K562 (cell line): ENCODE data around the gene TBL2. TPM values are rescaled to one million over a fixed set of nuclear protein-coding genes. Genes with fewer than 3 reads are reported as not detected.

Source experiments
- BRF1 ChIP-seq: IDR thresholded peaks from 3 replicates; pipeline ENCODE4 v1.6.1; 2011; ENCODE audit warnings: borderline replicate concordance, mild to moderate bottlenecking; ENCODE audit not compliant: insufficient read length; ENCODE audit errors: extremely low read depth
- FOXJ2 ChIP-seq: fragments of 200-800 bp; sonication (Bioruptor generic); IDR thresholded peaks from 2 replicates; pipeline ENCODE4 v1.6.1; 2016; ENCODE audit warnings: missing genetic modification characterization, missing compliant biosample characterization
- HDAC6 ChIP-seq: IDR thresholded peaks from 2 replicates; pipeline ENCODE4 v1.6.1; 2012; ENCODE audit warnings: low read depth, mild to moderate bottlenecking, control low read depth, inconsistent platforms, low read length, moderate library complexity
- MYC ChIP-seq, 2 experiments: fragments of 250-450 bp in 1 of 2; sonication (Bioruptor Pico) in 1 of 2; IDR thresholded peaks; 2 replicates each; pipeline versions ENCODE4 v1.5.1 to v1.6.1; 2012 to 2021; ENCODE audit warnings: low read depth in 2 of 2, borderline replicate concordance in 1 of 2, improper control_type of control experiment in 1 of 2, low read length in 1 of 2, mild to moderate bottlenecking in 1 of 2, moderate library complexity in 1 of 2
- ZC3H4 ChIP-seq: sonication (generic); formaldehyde crosslinking; IDR thresholded peaks from 2 replicates; pipeline ENCODE4 v1.9.0; 2021; ENCODE audit warnings: missing genetic modification reagents, borderline replicate concordance
- ZNF282 ChIP-seq: sonication (generic); formaldehyde crosslinking; IDR thresholded peaks from 2 replicates; pipeline ENCODE4 v1.8.1; 2023; ENCODE audit warnings: missing genetic modification reagents
- polyA plus RNA-seq, 8 experiments: library from polyadenylated mRNA; depleted of rRNA in 4 of 8; stranded (reverse) in 5 of 8; unstranded in 3 of 8; fragments of >200 nt; fragmentation: Nextera tagmentation in 2 of 8; fragmentation: Illumina TruSeq in 1 of 8; extraction: Ambion mirVana in 2 of 8; extraction: Trizol in 1 of 8; gene quantifications; 2 replicates each; pipeline versions ENCODE4 v1.2.1 to v1.2.3, GENCODE V29; 2011 to 2014; ENCODE audit warnings: inconsistent platforms in 1 of 8, missing spikeins in 1 of 8
- total RNA-seq, 7 experiments: library from RNA; depleted of rRNA in 6 of 7; stranded (reverse); fragments of >200 nt in 6 of 7; fragmentation: Illumina TruSeq in 2 of 7; extraction: Trizol in 2 of 7; gene quantifications; 2 replicates each; pipeline versions ENCODE4 v1.2.1 to v1.2.3, GENCODE V29; 2011 to 2021; ENCODE audit warnings: low replicate concordance in 1 of 7
- TF ChIP-seq, protein P1 (sequence below): sonication (generic); formaldehyde crosslinking; IDR thresholded peaks from 2 replicates; pipeline ENCODE4 v1.8.1; 2023; ENCODE audit warnings: mild to moderate bottlenecking, missing genetic modification reagents
- TF ChIP-seq, protein P2 (sequence below): sonication (generic); formaldehyde crosslinking; IDR thresholded peaks from 2 replicates; pipeline ENCODE4 v1.8.0; 2022; ENCODE audit warnings: mild to moderate bottlenecking, missing genetic modification reagents
- TF ChIP-seq, protein P3 (sequence below): fragments of 450-650 bp; conservative IDR thresholded peaks from 2 replicates; pipeline ENCODE4 v1.6.1; 2016; ENCODE audit warnings: missing genetic modification characterization, low read depth, mild to moderate bottlenecking, missing compliant biosample characterization, moderate library complexity
- TF ChIP-seq, protein P4 (sequence below): fragments of 200-800 bp; sonication (Bioruptor generic); IDR thresholded peaks from 2 replicates; pipeline ENCODE4 v1.6.1; 2017; ENCODE audit warnings: missing genetic modification characterization, missing compliant biosample characterization
- TF ChIP-seq, protein P5 (sequence below): fragments of 450-650 bp; IDR thresholded peaks from 2 replicates; pipeline ENCODE4 v1.6.1; 2016; ENCODE audit warnings: borderline replicate concordance

TBL2 gene
- total and polyA plus RNA-seq, 9 of the 15 experiments (the other 6 are each of a cell fraction or from before 2014, with no cell fraction given): 2.5 to 123 (median 49.2) TPM

DNA sequence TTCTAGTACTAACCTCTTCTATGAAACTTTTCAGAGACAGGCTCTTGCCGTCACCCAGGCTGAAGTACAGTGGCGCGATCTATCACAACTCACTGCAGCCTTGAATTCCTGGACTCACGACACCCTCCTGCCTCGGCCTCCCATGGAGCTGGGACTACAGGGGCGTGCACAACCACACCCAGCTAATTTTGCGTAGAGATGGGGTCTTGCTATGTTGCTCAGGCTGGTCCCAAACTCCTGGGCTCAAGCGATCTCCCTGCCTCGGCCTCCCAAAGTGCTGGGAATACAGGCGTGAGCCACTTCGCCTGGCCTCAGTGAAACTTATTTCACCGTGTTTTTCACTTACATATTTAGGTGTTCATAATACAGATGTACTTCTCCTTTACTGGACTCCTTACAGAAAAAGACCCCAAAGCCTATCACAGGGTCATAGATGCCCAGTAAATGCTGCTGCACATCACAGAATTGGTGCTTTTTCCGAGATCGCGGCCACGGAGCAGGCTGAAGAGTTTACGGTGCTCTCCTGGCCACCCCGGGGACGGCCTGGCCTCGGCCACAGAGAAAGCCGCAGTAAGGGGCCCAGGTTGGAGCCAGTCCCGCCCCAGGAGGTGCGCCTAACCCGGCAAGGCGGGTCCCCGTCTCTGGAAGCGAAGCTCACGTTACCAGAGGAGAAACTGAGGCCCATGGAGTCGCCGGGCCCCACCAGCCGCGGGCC, 595 bp downstream of the TBL2 start (continued):
- no peak for TF ChIP-seq BRF1
- TF ChIP-seq, protein P1, sequence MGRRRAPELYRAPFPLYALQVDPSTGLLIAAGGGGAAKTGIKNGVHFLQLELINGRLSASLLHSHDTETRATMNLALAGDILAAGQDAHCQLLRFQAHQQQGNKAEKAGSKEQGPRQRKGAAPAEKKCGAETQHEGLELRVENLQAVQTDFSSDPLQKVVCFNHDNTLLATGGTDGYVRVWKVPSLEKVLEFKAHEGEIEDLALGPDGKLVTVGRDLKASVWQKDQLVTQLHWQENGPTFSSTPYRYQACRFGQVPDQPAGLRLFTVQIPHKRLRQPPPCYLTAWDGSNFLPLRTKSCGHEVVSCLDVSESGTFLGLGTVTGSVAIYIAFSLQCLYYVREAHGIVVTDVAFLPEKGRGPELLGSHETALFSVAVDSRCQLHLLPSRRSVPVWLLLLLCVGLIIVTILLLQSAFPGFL: peak; percentile 86; the same call in 1 of the 2 replicates
- TF ChIP-seq FOXJ2: 0 out of 2 replicates have a peak, but pooled peaks have one; percentile 30
- TF ChIP-seq, protein P2, sequence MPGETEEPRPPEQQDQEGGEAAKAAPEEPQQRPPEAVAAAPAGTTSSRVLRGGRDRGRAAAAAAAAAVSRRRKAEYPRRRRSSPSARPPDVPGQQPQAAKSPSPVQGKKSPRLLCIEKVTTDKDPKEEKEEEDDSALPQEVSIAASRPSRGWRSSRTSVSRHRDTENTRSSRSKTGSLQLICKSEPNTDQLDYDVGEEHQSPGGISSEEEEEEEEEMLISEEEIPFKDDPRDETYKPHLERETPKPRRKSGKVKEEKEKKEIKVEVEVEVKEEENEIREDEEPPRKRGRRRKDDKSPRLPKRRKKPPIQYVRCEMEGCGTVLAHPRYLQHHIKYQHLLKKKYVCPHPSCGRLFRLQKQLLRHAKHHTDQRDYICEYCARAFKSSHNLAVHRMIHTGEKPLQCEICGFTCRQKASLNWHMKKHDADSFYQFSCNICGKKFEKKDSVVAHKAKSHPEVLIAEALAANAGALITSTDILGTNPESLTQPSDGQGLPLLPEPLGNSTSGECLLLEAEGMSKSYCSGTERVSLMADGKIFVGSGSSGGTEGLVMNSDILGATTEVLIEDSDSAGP: no peak
- TF ChIP-seq ZNF282: 0 out of 2 replicates have a peak, but pooled peaks have one; percentile 26
- no peak for TF ChIP-seq HDAC6
- TF ChIP-seq, protein P3, sequence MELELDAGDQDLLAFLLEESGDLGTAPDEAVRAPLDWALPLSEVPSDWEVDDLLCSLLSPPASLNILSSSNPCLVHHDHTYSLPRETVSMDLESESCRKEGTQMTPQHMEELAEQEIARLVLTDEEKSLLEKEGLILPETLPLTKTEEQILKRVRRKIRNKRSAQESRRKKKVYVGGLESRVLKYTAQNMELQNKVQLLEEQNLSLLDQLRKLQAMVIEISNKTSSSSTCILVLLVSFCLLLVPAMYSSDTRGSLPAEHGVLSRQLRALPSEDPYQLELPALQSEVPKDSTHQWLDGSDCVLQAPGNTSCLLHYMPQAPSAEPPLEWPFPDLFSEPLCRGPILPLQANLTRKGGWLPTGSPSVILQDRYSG (tag): no peak
- TF ChIP-seq MYC (IDR thresholded peaks at IDR 0.05; ENCODE audit: low read depth, low read length): no peak
- TF ChIP-seq MYC (CRISPR knock-in tag; IDR thresholded peaks at IDR 0.05; ENCODE audit: borderline replicate concordance, low read depth): peak; percentile 48; the same call in 1 of the 2 replicates
- TF ChIP-seq, protein P4, sequence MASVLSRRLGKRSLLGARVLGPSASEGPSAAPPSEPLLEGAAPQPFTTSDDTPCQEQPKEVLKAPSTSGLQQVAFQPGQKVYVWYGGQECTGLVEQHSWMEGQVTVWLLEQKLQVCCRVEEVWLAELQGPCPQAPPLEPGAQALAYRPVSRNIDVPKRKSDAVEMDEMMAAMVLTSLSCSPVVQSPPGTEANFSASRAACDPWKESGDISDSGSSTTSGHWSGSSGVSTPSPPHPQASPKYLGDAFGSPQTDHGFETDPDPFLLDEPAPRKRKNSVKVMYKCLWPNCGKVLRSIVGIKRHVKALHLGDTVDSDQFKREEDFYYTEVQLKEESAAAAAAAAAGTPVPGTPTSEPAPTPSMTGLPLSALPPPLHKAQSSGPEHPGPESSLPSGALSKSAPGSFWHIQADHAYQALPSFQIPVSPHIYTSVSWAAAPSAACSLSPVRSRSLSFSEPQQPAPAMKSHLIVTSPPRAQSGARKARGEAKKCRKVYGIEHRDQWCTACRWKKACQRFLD (CRISPR knock-in tag): 0 out of 2 replicates have a peak, but pooled peaks have one; percentile 20
- TF ChIP-seq ZC3H4: peak; percentile 72; the same call in 1 of the 2 replicates
- TF ChIP-seq, protein P5, sequence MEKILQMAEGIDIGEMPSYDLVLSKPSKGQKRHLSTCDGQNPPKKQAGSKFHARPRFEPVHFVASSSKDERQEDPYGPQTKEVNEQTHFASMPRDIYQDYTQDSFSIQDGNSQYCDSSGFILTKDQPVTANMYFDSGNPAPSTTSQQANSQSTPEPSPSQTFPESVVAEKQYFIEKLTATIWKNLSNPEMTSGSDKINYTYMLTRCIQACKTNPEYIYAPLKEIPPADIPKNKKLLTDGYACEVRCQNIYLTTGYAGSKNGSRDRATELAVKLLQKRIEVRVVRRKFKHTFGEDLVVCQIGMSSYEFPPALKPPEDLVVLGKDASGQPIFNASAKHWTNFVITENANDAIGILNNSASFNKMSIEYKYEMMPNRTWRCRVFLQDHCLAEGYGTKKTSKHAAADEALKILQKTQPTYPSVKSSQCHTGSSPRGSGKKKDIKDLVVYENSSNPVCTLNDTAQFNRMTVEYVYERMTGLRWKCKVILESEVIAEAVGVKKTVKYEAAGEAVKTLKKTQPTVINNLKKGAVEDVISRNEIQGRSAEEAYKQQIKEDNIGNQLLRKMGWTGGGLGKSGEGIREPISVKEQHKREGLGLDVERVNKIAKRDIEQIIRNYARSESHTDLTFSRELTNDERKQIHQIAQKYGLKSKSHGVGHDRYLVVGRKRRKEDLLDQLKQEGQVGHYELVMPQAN: peak; percentile 50; the same call in 1 of the 2 replicates
